Neuronal stem cell (in vitro differentiated cells): ENCODE data around the gene GNA14.

Source experiments
- DNase-seq: peaks from one replicate; pipeline ENCODE4 v3.0.0-alpha.2; 2013; ENCODE audit warnings: low spot score
- H2AFZ ChIP-seq: one replicate; pipeline ENCODE4 v1.6.1; 2013; ENCODE audit warnings: mild to moderate bottlenecking, low read length, inconsistent platforms
- H2AK5ac ChIP-seq: 2 replicates; pipeline ENCODE4 v1.6.1; 2013; ENCODE audit warnings: low read depth, mild to moderate bottlenecking, inconsistent platforms, low read length, moderate library complexity, mixed read lengths
- H2BK120ac ChIP-seq: 2 replicates; pipeline ENCODE4 v1.6.1; 2013; ENCODE audit warnings: low read depth, mild to moderate bottlenecking, inconsistent platforms, low read length, moderate library complexity, mixed read lengths
- H2BK12ac ChIP-seq: one replicate; pipeline ENCODE4 v1.6.1; 2013; ENCODE audit warnings: low read length, inconsistent platforms
- H2BK15ac ChIP-seq: 2 replicates; pipeline ENCODE4 v1.6.1; 2013; ENCODE audit warnings: mild to moderate bottlenecking, low read length, inconsistent platforms, mixed read lengths
- H2BK5ac ChIP-seq: one replicate; pipeline ENCODE4 v1.6.1; 2013; ENCODE audit warnings: inconsistent platforms, mild to moderate bottlenecking, low read length, moderate library complexity
- H3K14ac ChIP-seq: one replicate; pipeline ENCODE4 v1.6.1; 2013; ENCODE audit warnings: low read length, inconsistent platforms
- H3K18ac ChIP-seq: 2 replicates; pipeline ENCODE4 v1.6.1; 2013; ENCODE audit warnings: low read length, inconsistent platforms
- H3K23ac ChIP-seq: 2 replicates; pipeline ENCODE4 v1.6.1; 2013; ENCODE audit warnings: low read depth, mild to moderate bottlenecking, mixed read lengths, low read length, inconsistent platforms; ENCODE audit not compliant: poor library complexity
- H3K27ac ChIP-seq: replicated peaks from 3 replicates; pipeline ENCODE4 v1.5.1; 2013; ENCODE audit warnings: low read length, inconsistent platforms
- H3K27me3 ChIP-seq, 3 experiments: 2 replicates each; pipeline ENCODE4 v1.6.1; 2013; ENCODE audit warnings: low read length in 3 of 3, mild to moderate bottlenecking in 2 of 3, inconsistent platforms in 1 of 3, low read depth in 1 of 3, mixed read lengths in 1 of 3, moderate library complexity in 1 of 3; ENCODE audit not compliant: control insufficient read depth in 3 of 3, insufficient read depth in 3 of 3
- H3K36me3 ChIP-seq, 2 donors: replicated peaks in 1 of 2; 2 replicates each; pipeline ENCODE4 v1.6.1; 2013; ENCODE audit warnings: low read length in 2 of 2; ENCODE audit not compliant: control insufficient read depth in 2 of 2, insufficient read depth in 2 of 2
- H3K4ac ChIP-seq: 2 replicates; pipeline ENCODE4 v1.6.1; 2013; ENCODE audit warnings: inconsistent platforms, mild to moderate bottlenecking, low read length, moderate library complexity
- H3K4me1 ChIP-seq, 2 donors: 1 replicate in 1 of 2; 2 replicates in 1 of 2; pipeline ENCODE4 v1.6.1; 2013; ENCODE audit warnings: low read length in 2 of 2, low read depth in 1 of 2; ENCODE audit not compliant: control insufficient read depth in 2 of 2, insufficient read depth in 1 of 2
- H3K4me2 ChIP-seq: one replicate; pipeline ENCODE4 v1.6.1; 2013; ENCODE audit warnings: mild to moderate bottlenecking, low read length, inconsistent platforms; ENCODE audit not compliant: insufficient read depth, poor library complexity, severe bottlenecking
- H3K4me3 ChIP-seq, 2 donors: 2 replicates each; pipeline ENCODE4 v1.5.1; 2013; ENCODE audit warnings: low read length in 2 of 2, mild to moderate bottlenecking in 2 of 2, inconsistent platforms in 1 of 2, moderate library complexity in 1 of 2
- H3K79me1 ChIP-seq: one replicate; pipeline ENCODE4 v1.6.1; 2013; ENCODE audit warnings: low read depth, mild to moderate bottlenecking, inconsistent platforms, low read length, moderate library complexity
- H3K9ac ChIP-seq: one replicate; pipeline ENCODE4 v1.6.1; 2013; ENCODE audit warnings: mild to moderate bottlenecking, low read depth, low read length, inconsistent platforms; ENCODE audit not compliant: poor library complexity
- H3K9me3 ChIP-seq, 2 donors: replicated peaks in 1 of 2; 2 replicates each; pipeline versions ENCODE3 to v1.6.1; 2013; ENCODE audit warnings: low read length in 2 of 2, mild to moderate bottlenecking in 2 of 2, inconsistent platforms in 1 of 2, low read depth in 1 of 2, mixed read lengths in 1 of 2, moderate library complexity in 1 of 2; ENCODE audit not compliant: control insufficient read depth in 2 of 2, insufficient read depth in 1 of 2
- H4K8ac ChIP-seq: one replicate; pipeline ENCODE4 v1.6.1; 2013; ENCODE audit warnings: low read depth, mild to moderate bottlenecking, inconsistent platforms, low read length, moderate library complexity
- H4K91ac ChIP-seq: one replicate; pipeline ENCODE4 v1.6.1; 2013; ENCODE audit warnings: low read length, low read depth, mild to moderate bottlenecking, inconsistent platforms; ENCODE audit not compliant: poor library complexity
- WGBS, 2 donors: extraction: QIAGEN DNeasy Blood & Tissue Kit; methylation state at CpG; one replicate each; pipeline ENCODE4 v1.1.7; 2013; ENCODE audit warnings: missing lambda C conversion rate in 2 of 2, mixed read lengths in 1 of 2; ENCODE audit not compliant: insufficient read length in 2 of 2, insufficient replicate concordance in 1 of 2; ENCODE audit errors: extremely low coverage in 2 of 2; 5-methylcytosine and 5-hydroxymethylcytosine counted together

GNA14 gene

GRCh38 chr9:77588271-77588937, 59.7 kb downstream of the GNA14 start:
- Histone ChIP-seq H2BK5ac (no peak overlapping the region), H3K9ac (no peak overlapping the region), H2BK120ac (no peak overlapping the region), H3K4me2 (no peak overlapping the region), H3K23ac (no peak overlapping the region), H3K9me3 (no peaks in the 10 kb centered on the region), H4K8ac (no peak overlapping the region), H3K36me3 (no peaks in the 10 kb centered on the region), H3K27me3 (no peaks in the 10 kb centered on the region), H3K18ac (no peak overlapping the region), H2AK5ac (no peak overlapping the region), H3K79me1 (no peaks in the 10 kb centered on the region), H3K14ac (no peak overlapping the region), H3K4me1 (no peaks in the 10 kb centered on the region), H3K4ac (no peak overlapping the region), H2BK12ac (no peak overlapping the region), H3K4me3 (no peak overlapping the region), H3K27ac (no peak overlapping the region), H2BK15ac (no peak overlapping the region), H2AFZ (no peak overlapping the region), H4K91ac (no peak overlapping the region)
- DNase-seq, result peak; percentile 8
- no CpG with 5 or more reads among the region's 2 CpGs for WGBS, 2 donors

DNA sequence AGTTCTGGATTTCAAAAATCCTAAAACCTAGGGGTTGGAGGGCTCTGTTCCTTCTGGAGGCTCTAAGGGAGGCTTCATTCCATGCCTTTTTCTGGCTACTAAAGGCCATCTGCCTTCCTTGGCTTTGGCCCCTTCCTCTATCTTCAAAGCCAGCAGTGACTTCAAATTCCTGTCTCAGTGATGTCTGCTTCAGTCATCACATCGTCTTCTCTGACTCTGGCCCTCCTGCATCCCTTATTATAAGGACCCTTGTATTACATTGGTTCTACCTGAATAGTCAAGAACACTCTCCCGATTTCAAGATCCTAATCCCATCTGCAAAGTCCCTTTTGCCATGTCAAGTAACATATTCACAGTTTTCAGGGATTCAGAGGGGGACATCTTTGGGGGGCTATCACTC, 60.3 kb downstream of the GNA14 start:
- H3K4ac ChIP-seq, result no peak overlapping the region
- H3K4me3 ChIP-seq, result no peak overlapping the region
- WGBS, 2 donors, result no CpG with 5 or more reads among the region's 2 CpGs

DNA sequence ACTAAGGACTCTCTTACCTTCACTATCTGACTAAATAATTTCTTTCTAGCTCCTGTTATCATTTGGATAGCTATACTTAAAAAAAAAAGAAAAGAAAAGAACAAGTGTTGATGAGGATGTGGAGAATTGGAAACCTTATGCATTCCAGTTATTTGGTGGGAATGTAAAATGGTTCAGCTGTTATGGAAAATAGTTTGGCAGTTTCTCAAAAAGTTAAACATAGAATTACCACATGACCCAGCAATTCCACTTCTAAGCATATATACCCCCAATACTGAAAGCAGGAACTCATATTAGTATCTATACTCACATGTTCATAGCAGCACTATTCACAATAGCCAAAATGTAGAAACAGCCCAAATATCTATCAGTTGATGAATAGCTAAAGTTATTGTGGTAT, 61.1 kb downstream of the GNA14 start:
- Histone ChIP-seq H4K8ac (no peak overlapping the region), H2BK15ac (no peak overlapping the region), H3K4me1 (no peaks in the 10 kb centered on the region), H3K18ac (no peak overlapping the region), H3K79me1 (no peaks in the 10 kb centered on the region), H3K9ac (no peak overlapping the region), H2BK12ac (no peak overlapping the region), H2BK5ac (no peak overlapping the region), H3K14ac (no peak overlapping the region), H2BK120ac (no peak overlapping the region), H3K23ac (no peak overlapping the region), H3K4me2 (no peak overlapping the region), H3K9me3 (no peaks in the 10 kb centered on the region), H3K4ac (no peak overlapping the region), H4K91ac (no peak overlapping the region), H2AK5ac (no peak overlapping the region), H3K27ac (no peak overlapping the region), H3K27me3 (no peaks in the 10 kb centered on the region), H2AFZ (no peak overlapping the region), H3K4me3 (no peak overlapping the region), H3K36me3 (no peaks in the 10 kb centered on the region)
- DNase-seq, result no peak

More for the DNA sequence above, 60.3 kb downstream of the GNA14 start:
- no peak for DNase-seq
- no peak overlapping the region for H3K27ac ChIP-seq
- H3K23ac ChIP-seq, result no peak overlapping the region
- H4K91ac ChIP-seq, result no peak overlapping the region
- no peaks in the 10 kb centered on the region for H3K9me3 ChIP-seq
- H4K8ac ChIP-seq, result no peak overlapping the region
- H3K36me3 ChIP-seq, result no peaks in the 10 kb centered on the region
- H2AK5ac ChIP-seq, result no peak overlapping the region
- H2BK120ac ChIP-seq, result no peak overlapping the region
- H3K14ac ChIP-seq, result no peak overlapping the region
- H2BK5ac ChIP-seq, result no peak overlapping the region
- no peak overlapping the region for H2AFZ ChIP-seq
- H2BK12ac ChIP-seq, result no peak overlapping the region
- no peak overlapping the region for H3K18ac ChIP-seq
- no peaks in the 10 kb centered on the region for H3K4me1 ChIP-seq
- no peak overlapping the region for H2BK15ac ChIP-seq
- no peaks in the 10 kb centered on the region for H3K79me1 ChIP-seq
- H3K4me2 ChIP-seq, result no peak overlapping the region
- H3K27me3 ChIP-seq, result no peaks in the 10 kb centered on the region
- H3K9ac ChIP-seq, result no peak overlapping the region

- Histone ChIP-seq H2BK120ac (no peak overlapping the region), H3K9ac (no peak overlapping the region), H3K27ac (no peak overlapping the region), H2BK5ac (no peak overlapping the region), H3K4ac (no peak overlapping the region), H2BK12ac (no peak overlapping the region), H2BK15ac (no peak overlapping the region), H3K14ac (no peak overlapping the region), H3K4me1 (no peaks in the 10 kb centered on the region), H3K9me3 (no peaks in the 10 kb centered on the region), H3K4me2 (no peak overlapping the region), H3K36me3 (no peaks in the 10 kb centered on the region), H4K8ac (no peak overlapping the region), H3K18ac (no peak overlapping the region), H3K79me1 (no peaks in the 10 kb centered on the region), H3K4me3 (no peak overlapping the region), H3K27me3 (no peaks in the 10 kb centered on the region), H4K91ac (no peak overlapping the region), H2AK5ac (no peak overlapping the region), H2AFZ (no peak overlapping the region), H3K23ac (no peak overlapping the region)
- no CpG with 5 or more reads among the region's 12 CpGs for whole genome bisulfite sequencing, 2 donors
- DNase-seq, result no peak
These were observed 61.5 kb downstream of the GNA14 start for GRCh38 chr9:77586591-77586990.
